GM19395 (cell line): Measurements from ENCODE around the gene MMAB.
"Not testable (repeated sequence)": the region's sequence is repeated elsewhere in the genome, so short reads cannot be mapped to it uniquely, and the experiment has no call there.

Source experiments
- ATAC-seq: cut with Tn5 transposase; IDR thresholded peaks from one replicate; pipeline ENCODE4 v1.9.1; 2021; ENCODE audit warnings: mild to moderate bottlenecking, moderate library complexity; ENCODE audit not compliant: unreplicated experiment

MMAB gene

DNA sequence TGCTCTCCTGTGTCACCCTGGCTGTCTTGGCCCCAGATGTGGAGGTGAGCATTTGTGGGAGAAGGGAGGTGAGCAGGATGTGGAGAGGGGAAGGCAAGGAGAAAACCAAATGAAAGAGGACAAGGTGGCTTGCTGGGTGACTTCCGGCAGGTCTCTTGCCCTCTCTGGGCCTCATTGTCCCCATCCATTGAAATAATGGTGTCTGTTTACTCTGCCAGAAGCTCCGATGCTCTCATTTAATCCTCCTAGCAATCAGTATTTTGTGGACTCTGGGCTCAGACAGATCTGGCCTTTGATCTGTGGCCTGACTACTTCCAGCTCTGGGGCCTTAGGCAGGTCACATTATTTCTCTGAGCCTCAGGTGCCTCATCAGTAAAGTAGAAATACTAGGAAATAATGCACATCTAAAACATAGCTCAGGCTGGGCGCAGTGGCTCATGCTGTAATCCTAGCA, 30.9 kb upstream of the MMAB start:
- no peak for ATAC-seq

DNA sequence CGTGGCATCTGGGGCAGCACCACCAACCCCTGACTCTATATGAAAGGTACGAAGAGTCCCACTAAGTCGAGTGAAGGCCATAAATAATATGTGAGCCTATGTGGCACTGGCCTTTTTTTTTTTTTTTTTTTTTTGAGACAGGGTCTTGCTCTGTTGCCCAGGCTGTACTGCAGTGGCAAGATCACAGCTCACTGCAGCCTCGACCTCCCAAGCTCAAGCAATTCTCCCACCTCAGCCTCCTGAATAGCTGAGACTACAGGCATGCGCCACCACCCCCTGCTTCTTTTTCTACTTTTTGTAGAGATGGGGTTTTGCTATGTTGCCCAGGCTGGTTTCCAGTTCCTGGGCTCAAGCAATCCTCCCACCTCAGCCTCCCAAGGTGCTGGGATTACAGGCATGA, 28.8 kb upstream of the MMAB start:
- not testable (repeated sequence) for ATAC-seq

DNA sequence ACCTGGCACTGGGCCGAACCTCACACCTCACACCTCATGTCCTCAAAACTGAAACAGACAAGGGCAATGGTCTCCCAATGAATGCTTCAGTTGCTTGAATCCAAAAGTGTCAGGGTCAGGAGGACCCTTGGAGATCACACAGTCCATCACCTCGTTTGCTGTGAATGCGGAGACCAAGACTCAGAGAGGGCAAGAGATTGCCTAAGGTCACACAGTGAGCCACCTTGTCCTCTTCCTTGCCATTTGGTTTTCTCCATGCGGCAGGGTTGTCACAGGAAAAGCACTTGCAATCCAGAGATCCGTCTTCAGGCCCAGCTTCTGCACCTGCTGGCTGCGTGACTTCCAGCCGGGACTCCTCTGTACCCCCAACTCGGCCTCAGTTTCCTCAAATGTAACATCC, 28.3 kb upstream of the MMAB start:
- ATAC-seq: no peak

DNA sequence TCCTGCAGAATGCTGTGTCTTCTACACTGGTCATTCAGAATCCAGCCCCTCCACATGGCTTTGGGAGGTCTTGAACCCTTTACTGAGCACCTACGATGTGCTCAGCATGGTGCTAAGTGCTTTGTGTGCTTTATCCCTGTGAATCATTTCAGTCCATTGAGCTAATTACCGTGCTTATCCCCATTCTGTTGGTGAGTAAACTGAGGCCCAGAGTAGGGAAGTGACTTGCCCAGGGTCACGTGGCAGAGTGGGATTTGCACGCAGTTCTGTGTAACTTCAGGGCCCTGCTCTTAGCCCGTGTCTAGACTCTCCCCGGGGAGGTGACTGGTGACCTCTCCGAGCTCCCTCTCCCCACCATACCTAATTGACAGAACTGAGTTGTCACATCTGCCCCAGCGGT, 27.7 kb upstream of the MMAB start:
- ATAC-seq: no peak

DNA sequence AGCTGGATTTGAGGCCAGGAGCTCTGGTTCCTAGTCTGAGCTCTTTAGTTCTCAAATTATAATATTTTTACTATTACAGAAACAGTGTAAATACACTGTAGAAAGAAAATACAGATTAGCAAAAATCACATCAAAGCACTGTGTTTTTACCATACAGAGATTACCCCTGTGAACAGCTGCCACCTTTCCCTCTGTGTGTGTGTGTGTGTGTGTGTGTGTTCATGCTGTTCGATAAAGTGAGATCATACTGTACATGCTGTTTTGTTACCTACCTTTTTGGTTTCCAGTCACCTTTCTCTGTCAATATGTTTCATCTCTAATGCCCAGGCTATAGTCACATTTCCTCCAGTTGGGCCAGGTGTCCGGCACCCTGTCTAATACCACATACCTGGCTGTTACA, 27.2 kb upstream of the MMAB start:
- no peak for ATAC-seq

DNA sequence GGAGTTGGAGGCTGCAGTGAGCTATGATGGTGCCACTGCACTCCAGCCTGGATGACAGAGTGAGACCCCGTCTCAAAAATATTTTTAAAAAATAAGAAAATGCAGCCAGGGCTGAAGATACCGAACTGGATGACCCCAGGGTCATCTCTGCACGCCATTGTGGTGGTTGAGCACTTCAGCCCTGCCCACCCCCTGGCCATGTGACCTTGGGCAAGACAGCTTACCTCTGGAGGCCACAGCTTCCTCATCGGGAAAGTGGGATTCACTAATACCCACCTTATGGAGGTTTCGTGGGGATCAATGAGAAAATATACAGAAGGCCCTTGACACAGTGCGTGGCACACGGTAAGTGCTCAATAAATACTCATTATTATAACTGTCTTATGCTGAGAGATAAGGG, 25.8 kb upstream of the MMAB start:
- no peak for ATAC-seq

DNA sequence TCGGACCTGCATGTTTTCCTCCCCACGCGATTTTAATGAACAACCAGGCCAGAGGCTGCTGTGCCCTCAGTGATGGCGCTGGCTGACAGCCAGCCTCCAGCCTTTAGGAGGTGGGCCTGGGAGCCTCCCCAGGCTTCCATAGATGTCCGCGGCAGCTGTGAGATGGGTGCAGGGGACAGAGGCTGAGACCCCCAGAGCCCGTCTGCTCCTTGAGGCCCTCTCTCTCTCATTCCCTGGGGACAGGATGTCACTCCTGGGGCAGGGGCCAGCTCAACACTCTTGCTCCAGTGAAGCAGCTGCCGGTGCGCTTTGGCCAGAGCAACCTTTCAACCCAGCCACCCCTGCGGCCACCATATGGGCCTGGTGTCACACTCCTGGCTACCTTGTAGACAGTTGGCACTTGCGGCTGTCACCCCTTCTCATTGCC, 25.1 kb upstream of the MMAB start:
- ATAC-seq: no peak

DNA sequence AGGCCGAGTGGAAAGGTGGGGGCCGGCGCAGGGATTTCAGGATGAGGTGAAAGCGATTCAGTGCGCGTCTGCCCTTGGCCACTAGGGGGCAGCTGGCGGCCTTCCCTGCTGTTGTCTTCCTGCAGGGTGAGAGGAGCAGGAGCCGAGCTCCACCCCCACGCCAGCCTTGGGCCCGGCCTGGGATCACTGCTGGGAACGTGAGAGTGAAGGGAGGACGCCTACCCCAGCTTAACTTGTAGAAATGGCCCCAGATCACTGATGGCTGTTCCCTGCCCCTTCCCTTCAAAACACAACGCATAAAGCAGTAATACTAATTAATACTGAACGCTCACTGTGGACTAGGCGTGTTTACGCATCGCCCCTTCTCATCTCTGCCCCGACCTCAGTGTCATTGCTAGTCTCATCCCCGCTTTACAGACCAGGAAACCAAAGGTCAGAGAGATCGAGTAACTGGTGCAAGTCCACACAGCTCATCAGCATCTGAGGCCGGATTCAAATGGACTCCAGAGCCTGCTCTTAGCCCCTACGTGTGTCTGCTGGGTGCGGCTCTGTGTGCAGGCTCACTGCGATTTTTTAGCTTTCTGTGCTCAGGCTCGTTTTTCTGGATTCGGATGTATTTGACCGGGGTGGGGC, 24.6 kb upstream of the MMAB start:
- ATAC-seq: no peak

DNA sequence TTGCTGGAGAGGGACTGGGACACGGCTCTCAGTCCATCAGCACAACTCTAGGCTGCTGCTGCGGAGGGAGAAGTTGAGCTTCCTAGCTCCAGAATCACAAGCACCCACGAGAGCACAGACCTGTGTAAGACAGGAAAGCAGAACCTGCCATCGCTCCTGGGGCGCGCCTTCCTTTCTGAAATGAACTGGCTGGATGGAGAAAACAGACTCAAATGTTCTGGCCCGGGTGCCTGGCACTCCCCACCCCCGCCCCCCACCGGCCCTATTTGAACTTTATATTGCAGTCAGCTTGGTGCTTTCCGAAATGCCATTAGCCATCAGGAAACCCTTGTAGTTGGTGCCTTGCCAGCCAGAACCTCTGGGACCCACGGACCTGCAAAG, 24.1 kb upstream of the MMAB start:
- no peak for ATAC-seq

DNA sequence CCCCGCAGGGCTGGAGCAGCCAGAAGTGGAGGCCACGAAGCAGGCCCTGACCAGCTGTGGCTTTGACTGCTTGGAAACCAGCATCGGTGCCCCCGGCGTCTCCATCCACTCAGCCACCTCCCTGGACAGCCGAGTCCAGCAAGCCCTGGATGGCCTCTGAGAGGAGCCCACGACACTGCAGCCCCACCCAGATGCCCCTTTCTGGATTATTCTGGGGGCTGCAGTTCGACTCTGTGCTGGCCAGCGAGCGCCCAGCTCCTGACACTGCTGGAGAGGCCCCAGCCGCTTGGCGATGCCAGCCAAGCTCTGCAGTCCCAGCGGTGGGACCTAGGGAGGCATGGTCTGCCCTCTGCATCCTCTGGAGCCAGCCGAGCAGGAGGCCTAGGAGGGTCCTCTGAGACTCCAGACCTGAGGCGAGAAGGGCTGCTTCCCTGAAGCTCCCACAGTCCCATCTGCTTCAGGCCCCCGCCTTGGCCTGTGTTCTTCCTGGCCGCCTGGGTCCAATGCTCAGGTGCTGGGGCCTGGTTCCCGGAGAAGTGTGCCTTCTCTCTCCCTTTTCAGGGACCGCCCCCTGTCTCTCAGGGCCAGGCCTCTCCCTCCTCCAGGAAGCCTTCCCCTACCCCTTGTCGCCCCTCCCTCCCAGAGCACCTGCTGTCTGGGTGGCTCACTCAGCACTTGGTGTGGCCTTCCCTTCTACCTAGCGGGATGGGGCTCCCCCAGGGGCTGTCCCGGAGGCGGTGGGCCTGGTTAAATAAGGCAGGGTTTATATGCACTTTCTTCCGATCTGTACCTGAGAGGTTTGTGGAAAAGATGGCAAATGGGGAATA, 23.3 kb upstream of the MMAB start:
- no peak for ATAC-seq

DNA sequence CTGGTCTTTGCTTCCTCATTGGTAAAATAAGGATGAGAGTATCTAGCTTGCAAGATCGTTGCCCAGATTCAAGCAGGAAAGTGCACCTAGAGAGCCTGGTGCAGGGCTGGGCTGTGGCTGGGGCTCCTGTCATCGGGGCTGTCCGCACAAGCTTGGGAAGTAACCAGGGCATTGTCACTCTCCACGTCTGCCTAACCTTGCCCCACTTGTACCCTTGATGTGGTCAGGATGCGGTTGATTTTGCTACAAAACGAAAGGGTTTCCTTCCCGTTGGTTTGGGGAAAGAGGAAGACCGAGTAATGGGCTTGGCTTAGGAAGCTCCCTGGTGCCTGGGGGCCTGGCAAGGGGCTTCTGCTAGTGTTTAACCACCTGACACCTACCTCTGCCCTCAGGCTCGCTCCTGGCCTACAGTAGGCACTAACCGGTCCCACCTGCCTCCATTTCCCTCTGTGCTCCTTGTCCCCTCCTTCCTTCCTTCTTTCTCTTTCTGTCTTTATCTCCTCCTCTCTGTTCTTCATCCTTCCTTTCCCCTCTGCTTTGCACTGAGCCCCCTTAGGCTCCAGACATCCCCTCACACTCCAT, 22.1 kb upstream of the MMAB start:
- ATAC-seq: no peak

DNA sequence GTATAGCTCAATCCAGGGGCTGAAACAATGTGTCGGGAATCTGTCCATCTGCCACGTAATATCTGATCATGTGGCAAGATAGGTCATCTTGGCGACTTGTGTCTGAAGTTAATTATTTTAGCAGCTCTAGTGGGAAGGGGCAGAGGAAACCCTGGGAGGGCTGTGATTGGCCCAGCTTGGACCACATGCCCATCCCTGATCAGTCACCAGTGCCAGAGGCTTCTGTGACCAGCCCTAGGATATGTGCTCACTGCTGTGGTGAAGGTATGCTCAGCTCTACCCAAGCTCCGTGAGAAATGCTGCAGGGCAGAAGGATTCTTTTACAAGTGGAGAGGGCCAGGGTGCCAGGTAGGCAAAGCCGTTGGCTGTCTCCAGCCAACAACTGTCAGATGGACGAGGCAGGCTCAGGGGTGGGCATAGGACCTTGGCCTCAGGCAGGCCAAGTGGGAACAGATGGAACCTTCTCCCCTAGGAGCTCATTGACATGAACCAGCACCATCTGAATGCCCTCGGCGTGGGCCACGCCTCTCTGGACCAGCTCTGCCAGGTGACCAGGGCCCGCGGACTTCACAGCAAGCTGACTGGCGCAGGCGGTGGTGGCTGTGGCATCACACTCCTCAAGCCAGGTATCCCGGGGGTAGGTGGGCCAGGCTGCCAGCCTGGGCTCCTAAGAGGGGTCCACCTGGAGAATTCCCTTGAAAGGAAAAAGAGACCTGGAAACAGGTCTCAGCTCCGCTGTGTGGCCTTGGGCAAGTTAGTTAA, 21.4 kb upstream of the MMAB start:
- ATAC-seq: no peak

DNA sequence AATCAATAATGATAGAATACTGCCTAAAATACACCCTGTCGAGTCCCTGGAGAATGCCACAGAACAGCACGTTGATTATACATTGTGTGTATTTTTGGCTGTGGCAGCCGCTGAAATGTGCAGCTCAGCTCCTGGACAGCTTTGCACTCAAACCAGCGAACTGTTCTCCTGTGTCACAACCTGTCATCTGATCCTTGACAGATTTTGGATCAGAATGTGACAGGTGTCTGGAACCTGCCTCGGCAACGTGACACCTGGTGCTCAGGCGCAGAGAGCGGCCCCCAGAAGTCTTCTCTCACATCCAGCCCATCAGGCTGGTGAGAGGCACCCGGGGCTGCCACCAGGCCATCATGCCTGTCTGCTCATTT, 19.6 kb upstream of the MMAB start:
- no peak for ATAC-seq

DNA sequence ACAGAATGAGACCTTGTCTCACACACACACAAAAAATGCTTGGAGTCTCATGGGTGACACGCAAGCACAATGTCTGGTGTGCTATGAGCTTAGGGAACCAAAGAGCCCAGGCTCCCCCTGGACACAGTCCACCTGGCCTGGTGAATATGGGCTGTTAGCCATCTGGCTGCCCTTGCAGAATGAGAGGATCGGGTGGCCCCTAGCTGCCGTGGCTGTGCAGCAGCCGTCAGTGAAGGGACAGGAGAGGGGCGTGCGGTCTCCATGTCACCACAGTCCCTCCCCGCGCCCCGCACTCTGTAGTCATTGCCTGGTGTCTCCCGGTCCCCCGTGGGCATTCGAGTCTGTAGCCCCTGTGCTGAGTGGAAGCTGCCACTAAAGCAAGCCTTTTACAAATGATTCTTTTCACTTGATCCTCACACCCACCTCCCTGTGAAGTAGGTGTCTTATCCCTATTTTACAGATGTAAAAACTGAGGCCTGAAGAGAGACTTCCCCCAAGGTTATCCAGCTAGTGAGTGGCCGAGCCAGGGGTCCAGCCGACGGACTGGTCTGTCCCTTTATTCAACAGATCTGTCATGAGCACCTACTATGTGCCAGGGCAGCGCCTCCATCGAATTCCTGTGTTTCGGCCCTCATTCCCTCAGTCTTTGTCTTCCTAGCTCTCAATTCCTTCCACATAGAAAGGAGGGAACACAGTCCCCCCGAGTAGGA, 19.0 kb upstream of the MMAB start:
- no peak for ATAC-seq

DNA sequence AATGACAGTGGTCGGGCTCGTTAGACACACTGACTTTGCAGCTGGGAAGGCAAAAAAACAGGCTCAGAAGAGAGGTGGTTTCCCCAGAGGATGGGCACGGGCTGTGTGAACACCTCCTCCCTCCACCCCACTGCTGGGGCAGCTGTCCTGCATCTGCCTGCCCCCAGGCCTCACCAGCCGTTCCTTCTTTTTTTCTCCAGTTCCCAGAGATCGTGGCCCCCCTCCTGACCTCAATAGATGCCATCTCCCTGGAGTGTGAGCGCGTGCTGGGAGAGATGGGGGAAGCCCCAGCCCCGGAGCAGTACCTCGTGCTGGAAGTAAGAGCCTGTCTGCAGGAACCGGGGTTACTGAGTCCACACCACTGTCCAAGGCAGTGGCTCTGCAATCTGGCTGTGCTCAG, 17.7 kb upstream of the MMAB start:
- ATAC-seq: no peak

DNA sequence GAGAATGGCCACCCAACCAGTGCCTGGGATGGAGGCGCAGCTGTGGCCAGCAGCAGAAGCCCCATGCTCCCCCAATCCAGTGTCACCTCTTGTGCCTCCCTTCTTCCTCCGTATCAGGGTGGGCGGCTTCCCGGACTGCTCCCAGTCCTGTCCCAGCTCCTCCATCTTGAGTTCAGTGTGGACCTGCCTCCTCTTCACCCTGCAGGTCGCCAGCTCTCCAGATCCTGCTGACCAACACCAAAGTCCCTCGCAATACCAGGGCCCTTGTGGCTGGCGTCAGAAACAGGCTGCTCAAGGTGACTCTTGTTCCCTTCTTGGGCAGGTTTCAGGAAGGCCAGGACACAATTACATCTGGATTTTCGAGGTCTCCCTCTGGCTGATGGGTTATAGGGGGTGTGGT, 17.3 kb upstream of the MMAB start:
- ATAC-seq: no peak

DNA sequence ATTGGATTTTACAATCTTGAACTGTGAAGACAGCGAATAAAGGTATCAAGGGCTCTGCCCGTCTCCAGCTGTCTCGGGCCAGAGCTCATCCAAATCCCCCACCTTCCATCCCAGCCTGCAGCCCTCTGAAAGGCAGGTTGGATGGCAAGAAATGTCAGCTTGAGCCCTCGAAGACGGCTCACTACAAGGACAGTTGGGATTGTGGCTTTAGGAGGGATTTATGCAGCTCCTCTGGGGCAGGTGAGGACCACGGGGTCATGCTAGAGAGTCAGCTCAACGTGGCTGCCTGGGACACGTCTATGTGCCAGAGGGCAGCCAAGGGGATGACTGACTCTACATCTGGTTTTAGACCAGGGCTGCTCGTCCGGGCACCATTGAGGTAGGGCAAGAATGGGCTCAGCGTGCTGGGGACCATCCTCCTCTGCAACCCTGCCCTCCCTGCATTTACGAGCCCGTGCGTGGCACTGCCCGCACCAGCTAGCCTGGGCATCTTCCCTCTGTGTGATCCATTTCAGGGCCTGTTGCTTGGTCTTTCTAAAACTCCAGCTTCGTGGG, 16.5 kb upstream of the MMAB start:
- no peak for ATAC-seq

DNA sequence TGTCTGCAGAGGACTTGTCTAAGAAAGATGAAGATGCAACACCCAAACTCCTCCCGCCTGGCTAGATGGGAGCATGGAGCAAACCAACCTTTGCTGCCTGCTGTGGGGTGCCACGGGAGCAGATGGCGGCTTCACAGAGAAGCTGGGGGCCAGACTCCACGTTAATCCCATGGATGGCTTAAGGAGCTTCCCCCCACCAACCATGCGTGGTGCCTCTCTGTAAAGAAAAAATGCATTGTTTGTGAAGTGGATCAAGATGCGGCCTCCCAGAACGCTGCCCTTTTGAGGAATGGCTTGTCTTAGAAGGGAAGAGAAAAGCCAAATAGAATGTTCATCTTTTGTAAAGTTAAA, 15.9 kb upstream of the MMAB start:
- ATAC-seq: no peak

DNA sequence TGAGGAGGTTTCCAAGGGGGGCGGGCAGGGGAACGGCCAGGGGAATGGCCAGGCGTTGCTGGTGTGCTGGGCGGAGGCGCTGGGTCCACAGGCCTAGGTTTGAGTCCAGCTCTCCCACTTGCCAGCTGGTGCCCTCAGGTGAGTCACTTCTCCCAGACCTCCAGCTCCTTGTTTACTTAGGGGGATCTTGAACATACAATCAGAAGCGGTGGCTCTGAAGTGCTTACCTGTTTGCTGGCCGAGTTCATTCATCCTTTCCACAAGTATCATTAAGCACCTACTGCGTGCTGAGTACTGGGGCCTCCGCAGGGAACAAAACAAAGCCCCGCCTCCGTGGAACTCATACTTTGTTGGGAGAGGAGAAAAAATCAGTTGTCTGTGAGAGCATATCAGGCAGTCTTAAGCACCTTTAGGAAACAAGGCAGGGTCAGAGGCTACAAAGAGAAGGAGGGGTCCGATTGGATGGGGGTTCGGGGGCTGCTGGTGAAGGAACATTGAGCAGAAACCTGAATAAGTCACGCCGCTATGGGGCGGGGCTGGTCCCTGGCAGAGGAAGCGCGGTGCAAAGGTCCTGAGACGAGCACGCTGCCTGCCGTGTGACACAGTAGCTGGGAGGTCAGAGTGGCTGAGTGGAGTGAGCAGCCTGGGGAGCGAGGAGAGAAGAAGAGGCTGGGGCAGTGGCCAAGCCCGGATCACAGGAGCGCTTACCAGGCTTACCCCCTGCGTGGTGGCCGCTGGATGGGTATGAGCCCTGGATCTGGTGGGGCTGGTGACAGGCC, 15.3 kb upstream of the MMAB start:
- no peak for ATAC-seq

DNA sequence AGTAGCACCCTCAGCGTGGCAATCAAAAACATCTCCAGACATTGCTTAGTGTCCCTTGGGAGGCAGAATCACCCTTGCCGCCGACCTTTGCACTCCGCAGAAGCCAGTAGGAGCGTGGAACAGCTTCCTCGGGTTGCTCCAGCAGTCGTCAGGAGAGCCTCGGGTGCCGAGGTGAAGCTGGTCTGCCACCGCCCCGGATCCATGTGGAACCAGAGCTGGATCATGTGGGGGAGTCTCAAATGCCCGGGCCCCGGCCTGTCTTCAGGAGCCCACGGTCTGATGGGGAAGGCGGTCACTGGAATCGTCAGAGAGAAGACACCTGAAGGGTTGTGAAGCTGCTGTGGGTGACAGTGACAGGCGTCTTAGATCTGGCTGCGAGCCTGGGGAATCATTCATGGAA, 14.6 kb upstream of the MMAB start:
- ATAC-seq: no peak
